HEK293 (cell line): Measurements from ENCODE around the gene RALY.

Source experiments
- TCF7L2 ChIP-seq: IDR thresholded peaks from 2 replicates; pipeline ENCODE4 v1.6.1; 2011; ENCODE audit warnings: low read depth, mild to moderate bottlenecking, inconsistent platforms, low read length, moderate library complexity, borderline replicate concordance
- ZBTB7A ChIP-seq: fragments of 450-650 bp; formaldehyde crosslinking; IDR thresholded peaks from 2 replicates; pipeline ENCODE4 v1.5.1; 2016; ENCODE audit warnings: low read depth, missing biosample characterization, missing genetic modification characterization
- ZNF175 ChIP-seq: fragments of 450-650 bp; formaldehyde crosslinking; IDR thresholded peaks from 2 replicates; pipeline ENCODE4 v1.5.1; 2016; ENCODE audit warnings: missing biosample characterization, missing genetic modification characterization
- ZNF19 ChIP-seq: fragments of 450-650 bp; formaldehyde crosslinking; IDR thresholded peaks from 2 replicates; pipeline ENCODE4; 2016; ENCODE audit warnings: missing biosample characterization, missing genetic modification characterization, low read depth
- ZNF677 ChIP-seq: fragments of 450-650 bp; IDR thresholded peaks from 2 replicates; pipeline ENCODE4 v1.5.0; 2018; ENCODE audit warnings: missing biosample characterization, mild to moderate bottlenecking, missing genetic modification characterization, moderate library complexity
- ZNF776 ChIP-seq: fragments of 450-650 bp; formaldehyde crosslinking; IDR thresholded peaks from 2 replicates; pipeline ENCODE4 v1.5.0; 2017; ENCODE audit warnings: missing biosample characterization, missing genetic modification characterization, borderline replicate concordance
- TF ChIP-seq, protein P1 (sequence below): fragments of 450-650 bp; formaldehyde crosslinking; IDR thresholded peaks from 2 replicates; pipeline ENCODE4 v1.5.1; 2017; ENCODE audit warnings: missing biosample characterization, missing genetic modification characterization
- TF ChIP-seq, protein P2 (sequence below): fragments of 450-650 bp; formaldehyde crosslinking; IDR thresholded peaks from 2 replicates; pipeline ENCODE4 v1.5.1; 2017; ENCODE audit warnings: missing biosample characterization, missing genetic modification characterization
- TF ChIP-seq, protein P3 (sequence below): fragments of 450-650 bp; formaldehyde crosslinking; IDR thresholded peaks from 2 replicates; pipeline ENCODE4 v1.5.1; 2016; ENCODE audit warnings: missing biosample characterization, missing genetic modification characterization
- TF ChIP-seq, protein P4 (sequence below): fragments of 450-650 bp; formaldehyde crosslinking; IDR thresholded peaks from 2 replicates; pipeline ENCODE4 v1.5.1; 2016; ENCODE audit warnings: missing biosample characterization, missing genetic modification characterization

DNA sequence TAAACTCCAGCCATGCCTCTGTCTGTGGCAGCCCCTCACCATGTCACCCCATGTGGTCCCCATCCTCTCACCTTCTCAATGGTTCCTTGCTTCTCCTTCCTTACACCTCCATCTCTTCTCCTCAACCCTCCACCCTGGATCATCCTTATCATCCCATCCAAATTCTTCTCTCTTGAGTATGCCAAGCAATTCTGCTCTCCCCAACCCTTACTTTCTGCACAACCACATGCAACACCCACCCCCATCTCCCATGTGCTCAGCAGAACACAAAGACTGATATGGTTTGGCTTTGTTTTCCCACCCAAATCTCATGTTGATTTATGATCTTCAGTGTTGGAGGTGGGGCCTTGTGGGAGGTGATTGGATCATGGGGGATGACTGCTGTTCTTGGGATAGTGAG is 42.5 kb upstream of the RALY start:
- TF ChIP-seq TCF7L2 = no peak
- TF ChIP-seq, protein P1, sequence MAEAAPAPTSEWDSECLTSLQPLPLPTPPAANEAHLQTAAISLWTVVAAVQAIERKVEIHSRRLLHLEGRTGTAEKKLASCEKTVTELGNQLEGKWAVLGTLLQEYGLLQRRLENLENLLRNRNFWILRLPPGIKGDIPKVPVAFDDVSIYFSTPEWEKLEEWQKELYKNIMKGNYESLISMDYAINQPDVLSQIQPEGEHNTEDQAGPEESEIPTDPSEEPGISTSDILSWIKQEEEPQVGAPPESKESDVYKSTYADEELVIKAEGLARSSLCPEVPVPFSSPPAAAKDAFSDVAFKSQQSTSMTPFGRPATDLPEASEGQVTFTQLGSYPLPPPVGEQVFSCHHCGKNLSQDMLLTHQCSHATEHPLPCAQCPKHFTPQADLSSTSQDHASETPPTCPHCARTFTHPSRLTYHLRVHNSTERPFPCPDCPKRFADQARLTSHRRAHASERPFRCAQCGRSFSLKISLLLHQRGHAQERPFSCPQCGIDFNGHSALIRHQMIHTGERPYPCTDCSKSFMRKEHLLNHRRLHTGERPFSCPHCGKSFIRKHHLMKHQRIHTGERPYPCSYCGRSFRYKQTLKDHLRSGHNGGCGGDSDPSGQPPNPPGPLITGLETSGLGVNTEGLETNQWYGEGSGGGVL (tag by site-specific recombination) = no peak
- TF ChIP-seq, protein P2, sequence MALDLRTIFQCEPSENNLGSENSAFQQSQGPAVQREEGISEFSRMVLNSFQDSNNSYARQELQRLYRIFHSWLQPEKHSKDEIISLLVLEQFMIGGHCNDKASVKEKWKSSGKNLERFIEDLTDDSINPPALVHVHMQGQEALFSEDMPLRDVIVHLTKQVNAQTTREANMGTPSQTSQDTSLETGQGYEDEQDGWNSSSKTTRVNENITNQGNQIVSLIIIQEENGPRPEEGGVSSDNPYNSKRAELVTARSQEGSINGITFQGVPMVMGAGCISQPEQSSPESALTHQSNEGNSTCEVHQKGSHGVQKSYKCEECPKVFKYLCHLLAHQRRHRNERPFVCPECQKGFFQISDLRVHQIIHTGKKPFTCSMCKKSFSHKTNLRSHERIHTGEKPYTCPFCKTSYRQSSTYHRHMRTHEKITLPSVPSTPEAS (tag by site-specific recombination) = no peak
- TF ChIP-seq ZNF677 = no peak
- TF ChIP-seq, protein P3, sequence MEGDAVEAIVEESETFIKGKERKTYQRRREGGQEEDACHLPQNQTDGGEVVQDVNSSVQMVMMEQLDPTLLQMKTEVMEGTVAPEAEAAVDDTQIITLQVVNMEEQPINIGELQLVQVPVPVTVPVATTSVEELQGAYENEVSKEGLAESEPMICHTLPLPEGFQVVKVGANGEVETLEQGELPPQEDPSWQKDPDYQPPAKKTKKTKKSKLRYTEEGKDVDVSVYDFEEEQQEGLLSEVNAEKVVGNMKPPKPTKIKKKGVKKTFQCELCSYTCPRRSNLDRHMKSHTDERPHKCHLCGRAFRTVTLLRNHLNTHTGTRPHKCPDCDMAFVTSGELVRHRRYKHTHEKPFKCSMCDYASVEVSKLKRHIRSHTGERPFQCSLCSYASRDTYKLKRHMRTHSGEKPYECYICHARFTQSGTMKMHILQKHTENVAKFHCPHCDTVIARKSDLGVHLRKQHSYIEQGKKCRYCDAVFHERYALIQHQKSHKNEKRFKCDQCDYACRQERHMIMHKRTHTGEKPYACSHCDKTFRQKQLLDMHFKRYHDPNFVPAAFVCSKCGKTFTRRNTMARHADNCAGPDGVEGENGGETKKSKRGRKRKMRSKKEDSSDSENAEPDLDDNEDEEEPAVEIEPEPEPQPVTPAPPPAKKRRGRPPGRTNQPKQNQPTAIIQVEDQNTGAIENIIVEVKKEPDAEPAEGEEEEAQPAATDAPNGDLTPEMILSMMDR (tag by site-specific recombination) = no peak
- TF ChIP-seq ZNF776 (tag by site-specific recombination) = no peak
- no peak for TF ChIP-seq ZNF175
- TF ChIP-seq, protein P4, sequence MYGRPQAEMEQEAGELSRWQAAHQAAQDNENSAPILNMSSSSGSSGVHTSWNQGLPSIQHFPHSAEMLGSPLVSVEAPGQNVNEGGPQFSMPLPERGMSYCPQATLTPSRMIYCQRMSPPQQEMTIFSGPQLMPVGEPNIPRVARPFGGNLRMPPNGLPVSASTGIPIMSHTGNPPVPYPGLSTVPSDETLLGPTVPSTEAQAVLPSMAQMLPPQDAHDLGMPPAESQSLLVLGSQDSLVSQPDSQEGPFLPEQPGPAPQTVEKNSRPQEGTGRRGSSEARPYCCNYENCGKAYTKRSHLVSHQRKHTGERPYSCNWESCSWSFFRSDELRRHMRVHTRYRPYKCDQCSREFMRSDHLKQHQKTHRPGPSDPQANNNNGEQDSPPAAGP (tag by site-specific recombination) = no peak
- TF ChIP-seq ZNF19 (tag by site-specific recombination) = no peak
- TF ChIP-seq ZBTB7A (tag by site-specific recombination) = no peak
